Endothelial cell of umbilical vein (primary cell): ENCODE data around the gene PHF2. TPM values are rescaled to one million over a fixed set of nuclear protein-coding genes. Genes with fewer than 3 reads are reported as not detected.
A peak's percentile ranks its signal among the peaks of the same experiment; 100 is the strongest.

Experiments
- BruUV-seq: library from RNA; stranded (reverse); fragments of 400-500 nt; replicated peaks from 2 replicates; lab custom pipeline; 2021; lab: Mats Ljungman, UMichigan
- CTCF ChIA-PET: fragments of 300-600, 350-600 bp; sonication (Branson Sonifier 250); formaldehyde crosslinking; loops from one replicate; lab custom pipeline; 2021; ENCODE audit warnings: antibody characterized with exemption, inconsistent platforms; lab: Charles Lee
- POLR2A ChIA-PET: fragments of 300-600, 350-600 bp; sonication (Branson Sonifier 250); formaldehyde crosslinking; loops from one replicate; lab custom pipeline; 2021; ENCODE audit warnings: antibody characterized with exemption, inconsistent platforms; lab: Charles Lee
- DNase-seq: peaks from one replicate; pipeline ENCODE4 v3.0.0-alpha.2; 2011; ENCODE audit warnings: low read depth, low spot score
- FAIRE-seq: peaks from 2 replicates; lab custom pipeline; 2011; peaks lifted over from hg19 to GRCh38; lab: Jason Lieb, UNC
- H2AFZ ChIP-seq: 2 replicates; pipeline ENCODE4 v1.6.0; 2012; ENCODE audit warnings: low read depth, low read length, control low read depth, inconsistent platforms
- H3K27ac ChIP-seq: 2 replicates; pipeline ENCODE4 v1.5.1; 2011; ENCODE audit warnings: low read depth, mild to moderate bottlenecking, control low read depth, low read length, moderate library complexity; ENCODE audit not compliant: insufficient read depth
- H3K27me3 ChIP-seq, 2 experiments: 2 replicates each; pipeline versions ENCODE4 v1.6.0 to v1.6.1; 2011; ENCODE audit warnings: low read length in 2 of 2, mixed read lengths in 1 of 2; ENCODE audit not compliant: control insufficient read depth in 2 of 2, insufficient read depth in 2 of 2
- H3K36me3 ChIP-seq, 2 experiments: 2 replicates in 1 of 2; 3 replicates in 1 of 2; pipeline ENCODE4 v1.5.1; 2011; ENCODE audit warnings: low read length in 2 of 2, mild to moderate bottlenecking in 1 of 2, moderate library complexity in 1 of 2; ENCODE audit not compliant: control insufficient read depth in 2 of 2, insufficient read depth in 2 of 2; ENCODE audit errors: extremely low read depth in 1 of 2
- H3K4me1 ChIP-seq: 3 replicates; pipeline ENCODE4 v1.5.1; 2011; ENCODE audit warnings: mild to moderate bottlenecking, low read length; ENCODE audit not compliant: control insufficient read depth, insufficient read depth; ENCODE audit errors: extremely low read depth
- H3K4me2 ChIP-seq: 2 replicates; pipeline ENCODE4 v1.6.1; 2011; ENCODE audit warnings: low read length, control low read depth, mixed read lengths; ENCODE audit not compliant: insufficient read depth
- H3K4me3 ChIP-seq, 3 experiments: fragments of 200-600 bp in 1 of 3; sonication (generic), shearing (Covaris generic) in 1 of 3; replicated peaks in 1 of 3; 2 replicates each; pipeline ENCODE4 v1.5.1; 2011 to 2016; ENCODE audit warnings: control low read depth in 3 of 3, low read length in 3 of 3, mild to moderate bottlenecking in 2 of 3, inconsistent platforms in 1 of 3, low read depth in 1 of 3, moderate library complexity in 1 of 3; ENCODE audit not compliant: insufficient read depth in 1 of 3
- H3K79me2 ChIP-seq: 2 replicates; pipeline ENCODE4 v1.6.0; 2012; ENCODE audit warnings: low read length, inconsistent platforms; ENCODE audit not compliant: control insufficient read depth, insufficient read depth
- H3K9ac ChIP-seq: replicated peaks from 2 replicates; pipeline ENCODE3; 2011; ENCODE audit warnings: low read length, control low read depth; ENCODE audit not compliant: insufficient read depth; ENCODE audit errors: extremely low read depth
- H3K9me1 ChIP-seq: replicated peaks from 3 replicates; pipeline ENCODE4 v1.6.0; 2011; ENCODE audit warnings: mild to moderate bottlenecking, low read length; ENCODE audit not compliant: control insufficient read depth, insufficient read depth; ENCODE audit errors: extremely low read depth
- H3K9me3 ChIP-seq: replicated peaks from 2 replicates; pipeline ENCODE4 v1.5.1; 2012; ENCODE audit warnings: low read length, inconsistent platforms; ENCODE audit not compliant: control insufficient read depth, insufficient read depth
- H4K20me1 ChIP-seq: replicated peaks from 2 replicates; pipeline ENCODE3; 2011; ENCODE audit warnings: mild to moderate bottlenecking, low read length; ENCODE audit not compliant: control insufficient read depth, insufficient read depth; ENCODE audit errors: extremely low read depth
- EZH2 ChIP-seq: IDR thresholded peaks from 2 replicates; pipeline ENCODE4 v1.6.1; 2012; ENCODE audit warnings: borderline replicate concordance, low read depth, mild to moderate bottlenecking, moderate library complexity, low read length, inconsistent platforms; ENCODE audit not compliant: severe bottlenecking
- FOS ChIP-seq: IDR thresholded peaks from 2 replicates; pipeline ENCODE4 v1.6.1; 2011; ENCODE audit warnings: mild to moderate bottlenecking, low read length, moderate library complexity, borderline replicate concordance; ENCODE audit not compliant: insufficient read depth
- GATA2 ChIP-seq: IDR thresholded peaks from 2 replicates; pipeline ENCODE4 v1.7.0; 2011; ENCODE audit warnings: low read depth, mild to moderate bottlenecking, moderate library complexity, mixed read lengths, low read length; ENCODE audit not compliant: insufficient read length, insufficient read depth
- JUN ChIP-seq: IDR thresholded peaks from 2 replicates; pipeline ENCODE4 v1.6.1; 2011; ENCODE audit warnings: borderline replicate concordance, low read depth; ENCODE audit not compliant: insufficient read length, insufficient read depth
- MAX ChIP-seq: IDR thresholded peaks from 2 replicates; pipeline ENCODE4 v1.6.1; 2011; ENCODE audit not compliant: insufficient read depth, insufficient read length
- MYC ChIP-seq: IDR thresholded peaks from one replicate; pipeline ENCODE4 v1.6.1; 2011; ENCODE audit warnings: mild to moderate bottlenecking, low read depth, low read length
- POLR2A ChIP-seq: IDR thresholded peaks from 2 replicates; pipeline ENCODE4 v1.6.1; 2012; ENCODE audit warnings: low read depth, mild to moderate bottlenecking, control low read depth, low read length
- POLR2AphosphoS5 ChIP-seq: IDR thresholded peaks from 2 replicates; pipeline ENCODE4 v1.6.1; 2012; ENCODE audit warnings: low read depth, mild to moderate bottlenecking, control low read depth, low read length, moderate library complexity; ENCODE audit not compliant: insufficient read depth
- dilution Hi-C: fragments of 300-500 bp; cut with MboI; formaldehyde crosslinking; loops from one replicate; pipeline ENCODE4 v1.15.0; 2019; ENCODE audit warnings: low sequenced_read_pairs; ENCODE audit not compliant: extremely low pct_ligation_motif_present
- intact Hi-C: fragments of 100-400 bp; cut with micrococcal nuclease; formaldehyde crosslinking; loops from one replicate; pipeline ENCODE4 v1.10.0; 2022
- polyA plus RNA-seq, 4 experiments: library from polyadenylated mRNA; depleted of rRNA in 3 of 4; stranded (reverse) in 3 of 4; unstranded in 1 of 4; fragments of >200 nt; gene quantifications; 2 replicates each; pipeline versions ENCODE4 v1.2.1 to v1.2.3, GENCODE V29; 2011 to 2012; ENCODE audit warnings: missing spikeins in 1 of 4
- total RNA-seq: library from RNA; stranded (reverse); gene quantifications from 2 replicates; pipeline ENCODE4 v1.2.3, GENCODE V29; 2021
- TF ChIP-seq, protein P1 (sequence below), 2 donors: IDR thresholded peaks; 1 replicate in 1 of 2; 2 replicates in 1 of 2; pipeline ENCODE4 v1.5.1; 2011; ENCODE audit warnings: low read length in 2 of 2, mild to moderate bottlenecking in 2 of 2, moderate library complexity in 2 of 2, control low read depth in 1 of 2, inconsistent platforms in 1 of 2, low read depth in 1 of 2; ENCODE audit not compliant: insufficient read depth in 1 of 2; ENCODE audit errors: extremely low read depth in 1 of 2

PHF2 gene
- total and polyA plus RNA-seq, 2 donors (not counting 3 experiments of a cell fraction or from before 2014, with no cell fraction given) = 9.8 to 22.5 TPM

- CTCF ChIA-PET = no interaction called here
- peak; percentile 4 for FAIRE-seq
- no peak for TF ChIP-seq EZH2
- TF ChIP-seq POLR2AphosphoS5 = no peak
- no peak for TF ChIP-seq MYC
- TF ChIP-seq, protein P1, sequence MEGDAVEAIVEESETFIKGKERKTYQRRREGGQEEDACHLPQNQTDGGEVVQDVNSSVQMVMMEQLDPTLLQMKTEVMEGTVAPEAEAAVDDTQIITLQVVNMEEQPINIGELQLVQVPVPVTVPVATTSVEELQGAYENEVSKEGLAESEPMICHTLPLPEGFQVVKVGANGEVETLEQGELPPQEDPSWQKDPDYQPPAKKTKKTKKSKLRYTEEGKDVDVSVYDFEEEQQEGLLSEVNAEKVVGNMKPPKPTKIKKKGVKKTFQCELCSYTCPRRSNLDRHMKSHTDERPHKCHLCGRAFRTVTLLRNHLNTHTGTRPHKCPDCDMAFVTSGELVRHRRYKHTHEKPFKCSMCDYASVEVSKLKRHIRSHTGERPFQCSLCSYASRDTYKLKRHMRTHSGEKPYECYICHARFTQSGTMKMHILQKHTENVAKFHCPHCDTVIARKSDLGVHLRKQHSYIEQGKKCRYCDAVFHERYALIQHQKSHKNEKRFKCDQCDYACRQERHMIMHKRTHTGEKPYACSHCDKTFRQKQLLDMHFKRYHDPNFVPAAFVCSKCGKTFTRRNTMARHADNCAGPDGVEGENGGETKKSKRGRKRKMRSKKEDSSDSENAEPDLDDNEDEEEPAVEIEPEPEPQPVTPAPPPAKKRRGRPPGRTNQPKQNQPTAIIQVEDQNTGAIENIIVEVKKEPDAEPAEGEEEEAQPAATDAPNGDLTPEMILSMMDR (IDR thresholded peaks at IDR 0.05; ENCODE audit: extremely low read depth in 1 of 2, insufficient read depth in 1 of 2, low read depth in 1 of 2, low read length in 2 of 2) = no peak
- TF ChIP-seq JUN = no peak
- TF ChIP-seq FOS = no peak
- no peak for TF ChIP-seq GATA2
- no peak for TF ChIP-seq MAX
- TF ChIP-seq POLR2A = no peak
- Histone ChIP-seq H3K4me1 (peaks cover 5% of the 10 kb centered on the region), H3K9me3 (no peaks in the 10 kb centered on the region), H3K4me3 (no peak overlapping the region), H3K36me3 (no peaks in the 10 kb centered on the region), H2AFZ (no peak overlapping the region), H3K4me2 (no peak overlapping the region), H3K9ac (no peak overlapping the region), H3K79me2 (peaks cover 29% of the 10 kb centered on the region), H3K27ac (no peak overlapping the region), H4K20me1 (no peaks in the 10 kb centered on the region), H3K9me1 (no peaks in the 10 kb centered on the region), H3K27me3 (no peaks in the 10 kb centered on the region)
- DNase-seq = peak; percentile 9
- POLR2A ChIA-PET = no interaction called here
- no TSS peak for BruUV-seq
- intact Hi-C loops = no loop called here
- dilution Hi-C loops = no loop called here
Measured at GRCh38 chr9:93612052-93612795, 35.8 kb downstream of the PHF2 start.
